ENCODE measurements around the gene ITPRID2.
"Not testable (repeated sequence)": the region's sequence is repeated elsewhere in the genome, so short reads cannot be mapped to it uniquely, and the experiment has no call there.

The ITPRID2 gene

DNA sequence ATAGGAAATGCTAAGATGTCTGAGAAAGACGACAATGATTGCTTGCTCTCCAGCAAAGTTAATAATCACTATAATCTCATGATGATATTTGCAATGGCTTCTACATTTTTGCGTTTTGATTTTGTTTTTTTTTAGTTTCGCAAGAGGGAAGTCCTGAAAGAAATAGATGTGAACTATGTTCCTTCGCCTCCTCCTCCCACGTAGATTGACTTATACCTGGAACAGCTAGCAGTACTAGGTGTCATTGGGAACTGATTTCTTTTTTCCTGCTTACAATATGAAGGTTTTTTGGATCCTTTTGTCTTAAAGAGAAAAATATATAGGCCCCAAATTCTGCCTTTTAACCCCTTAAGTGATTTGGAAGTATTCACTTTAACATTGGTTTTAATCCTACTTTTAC is 26.7 kb downstream of the ITPRID2 start:
- no peak for DNase-seq

DNA sequence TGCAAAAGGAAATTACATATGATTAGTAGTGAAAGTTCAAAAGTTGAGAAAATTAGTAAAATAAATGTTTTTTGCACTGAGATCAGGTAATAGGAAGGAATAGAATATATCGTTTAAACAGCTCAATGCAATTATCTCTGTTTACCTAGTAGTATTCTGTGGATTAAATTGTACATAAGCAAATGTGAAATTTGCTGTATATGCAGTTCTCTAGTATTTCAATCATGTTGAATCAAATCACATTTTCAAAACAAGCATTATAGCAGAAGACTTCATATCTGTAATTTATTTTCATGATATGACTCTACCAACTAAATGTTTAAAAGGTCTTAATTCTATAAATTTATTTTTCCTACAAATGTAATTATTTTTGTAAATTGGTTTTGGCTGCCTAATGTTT is 31.6 kb downstream of the ITPRID2 start:
- no peak for DNase-seq

GRCh38 chr2:181924336-181924735 is 32.8 kb downstream of the ITPRID2 start:
- DNase-seq, result no peak

- DNase-seq, result no peak
Observed at GRCh38 chr2:181934694-181935093, 43.2 kb downstream of the ITPRID2 start.

DNA sequence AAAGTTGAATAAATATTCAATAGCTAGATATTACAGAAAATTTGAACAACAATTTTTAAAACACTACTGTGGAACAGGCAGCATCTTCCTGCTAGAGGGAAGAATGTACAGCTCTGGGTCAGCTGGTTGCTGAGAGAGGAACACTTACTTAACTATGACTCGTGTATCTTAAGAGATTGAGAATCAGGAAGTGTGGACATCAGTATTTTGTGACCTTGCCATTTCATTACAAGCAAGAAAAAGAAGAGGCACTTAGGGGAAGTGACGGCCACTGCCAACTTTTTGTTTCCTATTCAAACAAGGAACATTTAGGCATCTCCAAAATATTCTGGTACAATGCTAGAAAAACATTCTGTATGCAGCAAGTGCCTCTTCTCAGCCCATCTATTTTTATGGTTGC is 45.9 kb downstream of the ITPRID2 start:
- peak; percentile 14 for DNase-seq

- DNase-seq, result no peak
Observed at GRCh38 chr2:181943411-181944124, 52.0 kb downstream of the ITPRID2 start.

DNA sequence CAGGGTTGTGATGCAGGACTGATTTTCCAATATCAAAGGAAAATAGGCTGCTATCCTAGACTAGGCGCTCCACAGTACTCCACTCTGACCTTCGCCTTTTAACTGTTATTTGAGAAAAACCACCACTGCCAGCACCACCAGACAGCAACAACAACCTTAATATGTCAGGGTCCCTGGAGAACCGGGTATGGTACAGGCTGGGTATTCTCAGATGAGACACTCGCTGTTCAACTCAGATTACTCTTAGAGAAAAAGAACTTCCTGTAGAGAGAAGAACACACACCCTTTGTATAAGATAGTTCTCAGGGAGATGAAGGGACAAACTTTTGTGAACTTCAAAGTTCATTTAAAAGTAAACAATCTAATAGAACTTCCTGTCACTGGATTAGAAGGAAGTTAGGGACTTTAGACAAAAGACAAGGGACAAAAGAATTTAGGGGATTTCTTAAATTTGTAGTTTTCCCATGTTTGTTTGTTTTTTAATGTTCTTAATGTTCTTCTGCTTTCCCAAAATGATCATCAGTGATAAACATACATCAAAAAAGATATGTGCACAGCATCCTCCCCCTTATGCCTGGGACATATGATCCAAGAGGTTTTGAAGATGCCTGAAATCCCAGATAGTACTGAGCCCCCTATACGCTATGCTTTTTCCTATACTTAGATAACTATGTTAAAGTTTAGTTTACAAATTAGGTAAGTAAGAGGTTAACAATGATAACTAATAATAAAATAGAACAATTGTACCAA is 52.8 kb downstream of the ITPRID2 start:
- no peak for DNase-seq

- DNase-seq, result no peak
Observed at GRCh38 chr2:181944914-181945291, 53.4 kb downstream of the ITPRID2 start.

DNA sequence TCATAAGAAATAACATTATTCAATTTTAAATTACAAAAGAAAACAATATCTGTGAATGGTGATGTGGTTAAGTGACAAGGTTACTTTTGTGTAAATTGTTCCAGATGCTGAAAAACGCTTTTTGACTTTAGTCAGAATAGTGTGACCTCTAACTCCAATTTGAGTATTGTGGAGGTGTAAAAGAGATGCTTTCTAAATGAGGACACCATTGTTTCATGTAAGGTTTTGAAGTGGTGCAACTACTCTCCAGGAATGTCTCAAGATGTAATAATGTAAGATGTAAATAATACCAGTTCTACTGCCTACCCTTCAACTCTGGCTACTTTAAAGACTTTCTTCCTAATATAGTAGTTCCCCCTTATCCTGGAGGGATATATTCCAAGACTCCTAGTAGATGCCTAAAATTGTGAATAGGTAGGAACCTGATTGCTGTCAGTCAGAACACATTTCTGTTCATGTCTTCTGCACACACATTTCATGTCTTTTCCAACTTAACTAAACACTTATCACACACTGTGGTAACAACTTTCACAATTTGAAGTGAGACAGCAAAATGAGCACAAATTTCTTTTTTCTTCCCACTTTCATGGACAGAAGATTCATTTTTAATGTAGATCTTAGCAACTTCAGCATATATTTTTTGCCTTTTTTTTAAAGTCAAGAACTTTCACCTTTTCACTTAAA is 55.1 kb downstream of the ITPRID2 start:
- no peak for DNase-seq

- DNase-seq, result no peak
Observed at GRCh38 chr2:181947273-181947672, 55.7 kb downstream of the ITPRID2 start.

DNA sequence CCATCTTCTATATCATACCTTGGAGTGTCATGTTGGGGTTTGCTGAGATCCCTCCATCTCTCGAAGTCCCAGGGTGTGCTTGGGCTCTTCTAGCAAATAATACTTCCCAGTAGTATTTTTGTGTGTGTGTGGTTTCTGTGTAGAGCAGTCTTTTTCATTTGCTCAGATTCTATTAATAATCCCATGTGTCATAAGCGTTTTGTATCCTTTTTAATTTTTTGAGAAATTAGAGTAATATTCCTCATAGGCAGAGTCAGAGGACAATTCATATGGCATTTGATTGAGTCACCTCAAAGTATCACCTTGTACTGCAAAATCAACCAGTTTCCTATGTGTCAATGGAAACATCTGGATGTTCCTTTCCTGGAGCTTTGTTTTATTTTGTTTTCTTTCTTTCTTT is 56.7 kb downstream of the ITPRID2 start:
- no peak for DNase-seq

- peak; percentile 16 for DNase-seq
Observed at GRCh38 chr2:181949047-181949446, 57.5 kb downstream of the ITPRID2 start.

DNA sequence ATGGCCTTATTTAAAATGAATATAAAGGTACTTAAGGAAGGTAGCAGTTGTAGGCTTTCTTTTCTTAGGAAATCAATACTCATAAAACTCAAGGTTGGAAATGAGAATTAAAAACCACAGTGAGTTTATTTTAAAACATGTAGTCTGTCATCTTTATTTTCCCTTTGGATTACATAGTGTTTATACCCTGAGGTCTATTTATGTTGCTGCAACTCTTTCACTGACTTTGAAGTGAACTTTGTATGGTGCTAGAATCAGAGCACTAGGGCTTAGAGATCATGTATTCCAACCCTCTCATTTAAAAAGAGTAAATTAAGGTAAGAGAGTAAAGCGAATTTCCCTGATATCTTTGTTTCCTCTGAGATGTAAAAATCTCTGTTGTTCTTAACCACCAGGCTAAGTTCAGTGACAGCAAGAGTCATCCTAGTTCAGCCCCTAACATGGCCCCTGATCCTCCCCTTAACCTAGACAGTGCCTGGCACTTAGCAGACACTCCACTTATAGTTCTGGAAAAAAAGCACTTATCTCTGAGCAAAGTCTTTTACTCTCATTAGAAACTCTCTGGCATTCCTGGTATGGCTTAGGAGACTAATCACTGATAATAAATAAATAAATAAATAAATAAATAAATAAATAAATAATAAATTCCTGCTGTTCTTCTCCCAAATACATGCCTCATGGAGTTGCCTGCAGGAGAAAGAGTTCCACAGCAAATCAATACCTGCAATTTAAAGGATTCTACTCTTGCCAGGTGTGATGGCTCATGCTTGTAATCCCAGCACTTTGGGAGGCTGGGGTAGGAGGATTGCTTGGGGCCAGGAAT is 61.1 kb downstream of the ITPRID2 start:
- no peak for DNase-seq

GRCh38 chr2:181953881-181954537 is 62.5 kb downstream of the ITPRID2 start:
- DNase-seq, result peak; percentile 27

- DNase-seq, result no peak
Observed at GRCh38 chr2:181954538-181954883, 63.0 kb downstream of the ITPRID2 start.

GRCh38 chr2:181955010-181955409 is 63.5 kb downstream of the ITPRID2 start:
- peak; percentile 33 for DNase-seq

- not testable (repeated sequence) for DNase-seq
Observed at GRCh38 chr2:181955866-181956265, 64.3 kb downstream of the ITPRID2 start.

DNA sequence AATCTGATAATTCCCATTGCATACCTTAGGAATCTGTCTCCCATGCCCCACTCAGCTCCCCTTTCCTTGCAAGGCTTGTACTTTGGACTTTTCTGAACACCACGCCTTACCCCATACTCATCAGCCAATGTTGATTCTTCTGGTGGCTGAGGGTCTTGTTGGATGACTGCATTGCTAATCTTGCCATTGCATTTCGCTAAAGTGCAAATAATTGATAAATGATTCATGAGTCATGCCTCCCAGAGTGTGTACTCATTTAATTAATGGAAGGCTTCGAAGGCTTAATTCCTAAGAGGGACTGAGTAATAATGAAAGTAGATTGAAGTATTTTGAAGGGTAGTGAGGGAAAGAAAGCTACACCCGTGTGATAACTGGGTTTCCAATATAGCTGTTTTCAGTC is 66.1 kb downstream of the ITPRID2 start:
- no peak for DNase-seq

DNA sequence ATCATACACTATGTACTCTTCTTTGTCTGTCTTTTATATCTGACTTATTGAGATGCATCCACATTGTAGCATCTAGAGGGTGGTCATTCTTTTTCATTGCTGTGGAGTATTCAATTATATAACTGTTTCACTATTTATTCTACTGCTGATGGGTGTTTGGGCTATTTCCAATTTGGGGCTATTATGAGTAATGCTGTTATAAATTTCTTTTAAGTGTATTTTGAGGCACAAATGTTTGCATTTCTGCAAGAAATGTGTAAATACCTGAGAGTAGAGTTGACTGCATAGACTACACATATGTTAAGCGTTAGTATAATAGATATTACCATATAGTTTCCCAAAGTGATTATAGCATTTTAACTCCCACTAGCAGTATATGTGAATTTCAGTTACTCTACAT is 67.2 kb downstream of the ITPRID2 start:
- no peak for DNase-seq

DNA sequence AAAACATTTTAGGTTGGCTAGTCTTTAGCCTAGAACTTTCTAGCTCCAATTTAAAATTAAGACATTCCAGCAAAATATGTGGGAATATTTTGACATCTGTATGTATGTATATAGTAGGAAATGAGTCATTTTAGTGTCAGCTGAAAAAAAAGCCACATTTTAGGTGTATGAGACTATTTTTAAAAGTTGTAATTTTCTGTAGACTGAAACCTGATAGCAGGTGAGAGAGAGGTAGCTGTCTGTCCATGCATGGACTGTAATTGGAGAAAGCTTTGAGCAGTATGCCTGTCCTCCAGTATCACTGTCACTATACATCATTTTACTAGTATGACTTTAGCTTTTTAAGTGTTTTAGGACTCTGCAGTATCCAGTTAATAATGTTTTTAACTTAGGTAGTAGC is 68.0 kb downstream of the ITPRID2 start:
- no peak for DNase-seq

DNA sequence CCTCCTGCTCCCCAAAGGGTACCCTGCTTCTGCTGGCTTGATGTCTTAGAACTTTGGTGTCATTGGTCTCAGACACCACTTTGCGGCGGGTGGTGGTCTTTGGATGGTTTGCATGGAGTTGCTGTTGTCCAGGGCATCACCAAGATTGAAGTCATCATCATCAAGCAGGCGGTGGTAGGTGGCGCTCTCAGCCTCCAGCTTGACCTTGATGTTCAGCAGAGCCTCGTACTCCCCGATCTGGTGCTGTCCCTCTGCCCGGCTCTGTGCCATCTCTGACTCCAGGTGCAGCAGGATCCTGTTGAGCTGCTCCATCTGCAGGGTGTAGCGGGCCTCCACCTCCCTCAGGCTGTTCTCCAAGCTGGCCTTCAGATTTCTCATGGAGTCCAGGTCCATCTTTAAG is 69.6 kb downstream of the ITPRID2 start:
- not testable (repeated sequence) for DNase-seq

DNA sequence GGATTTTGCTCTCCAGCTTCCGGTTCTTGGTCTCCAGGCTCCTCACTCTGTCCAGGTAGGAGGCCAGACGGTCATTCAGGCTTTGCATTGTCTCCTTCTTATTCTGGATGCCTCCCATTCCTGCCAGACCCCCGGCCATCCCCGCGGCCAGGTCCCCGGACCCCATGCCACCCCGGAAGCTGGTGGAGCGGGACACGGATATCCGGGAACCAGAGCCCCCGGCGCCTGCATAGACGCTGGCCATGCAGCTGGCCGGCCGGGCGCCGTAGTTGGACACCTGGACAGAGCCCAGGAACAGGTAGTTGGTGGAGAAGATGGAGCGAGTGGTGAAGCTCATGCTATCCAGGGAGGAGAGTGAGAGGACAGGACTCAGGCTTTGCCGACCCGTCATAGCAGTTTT is 70.6 kb downstream of the ITPRID2 start:
- DNase-seq, result no peak
